ENCODE data around the gene CRHR2.
"Not testable (repeated sequence)": the region's sequence is repeated elsewhere in the genome, so short reads cannot be mapped to it uniquely, and the experiment has no call there.

CRHR2 gene

GRCh38 chr7:30652698-30653641 is 29.3 kb downstream of the CRHR2 start:
- no peak for DNase-seq

GRCh38 chr7:30652132-30652531 is 30.1 kb downstream of the CRHR2 start:
- DNase-seq, result no peak

GRCh38 chr7:30650421-30650808 is 31.8 kb downstream of the CRHR2 start:
- no peak for DNase-seq

GRCh38 chr7:30649717-30650420 is 32.4 kb downstream of the CRHR2 start:
- no peak for DNase-seq

- DNase-seq, result no peak
Observed at GRCh38 chr7:30648744-30649540, 33.3 kb downstream of the CRHR2 start.

GRCh38 chr7:30647589-30648364 is 34.5 kb downstream of the CRHR2 start:
- no peak for DNase-seq

- no peak for DNase-seq
Observed at GRCh38 chr7:30646154-30646553, 36.1 kb downstream of the CRHR2 start.

GRCh38 chr7:30645661-30646060 is 36.6 kb downstream of the CRHR2 start:
- DNase-seq, result no peak

GRCh38 chr7:30644286-30644955 is 37.8 kb downstream of the CRHR2 start:
- no peak for DNase-seq

- no peak for DNase-seq
Observed at GRCh38 chr7:30642789-30643188, 39.5 kb downstream of the CRHR2 start.

- DNase-seq, result not testable (repeated sequence)
Observed at GRCh38 chr7:30642322-30642721, 39.9 kb downstream of the CRHR2 start.

GRCh38 chr7:30635798-30636197 is 46.5 kb downstream of the CRHR2 start:
- DNase-seq, result no peak

- no peak for DNase-seq
Observed at GRCh38 chr7:30634634-30635201, 47.5 kb downstream of the CRHR2 start.

GRCh38 chr7:30634193-30634626 is 48.0 kb downstream of the CRHR2 start:
- no peak for DNase-seq

GRCh38 chr7:30633223-30633622 is 49.0 kb downstream of the CRHR2 start:
- no peak for DNase-seq

- DNase-seq, result no peak
Observed at GRCh38 chr7:30630986-30631385, 51.3 kb downstream of the CRHR2 start.

GRCh38 chr7:30627026-30627425 is 55.2 kb downstream of the CRHR2 start:
- DNase-seq, result no peak

- DNase-seq, result no peak
Observed at GRCh38 chr7:30625283-30625682, 57.0 kb downstream of the CRHR2 start.

GRCh38 chr7:30618961-30619360 is 63.3 kb downstream of the CRHR2 start:
- DNase-seq, result no peak

GRCh38 chr7:30618080-30618676 is 64.1 kb downstream of the CRHR2 start:
- no peak for DNase-seq

GRCh38 chr7:30617359-30617758 is 64.9 kb downstream of the CRHR2 start:
- DNase-seq, result no peak

All from fibroblast of skin of scalp (primary cell).